OCI-M1 (cell line): ENCODE results near the gene BOC.

Experiments
- DNase-seq: peaks from one replicate; lab custom pipeline; 2025; lab: John Stamatoyannopoulos, UW

Gene BOC

GRCh38 chr3:113186566-113186965 is 24.8 kb upstream of the BOC start:
- no peak for DNase-seq

GRCh38 chr3:113193288-113193687 is 18.1 kb upstream of the BOC start:
- DNase-seq: no peak

GRCh38 chr3:113193719-113194118 is 17.6 kb upstream of the BOC start:
- DNase-seq: no peak

GRCh38 chr3:113194823-113195401 is 16.4 kb upstream of the BOC start:
- no peak for DNase-seq

GRCh38 chr3:113200351-113200750 is 11.0 kb upstream of the BOC start:
- no peak for DNase-seq

- DNase-seq: no peak
Measured at GRCh38 chr3:113200946-113201345, 10.4 kb upstream of the BOC start.

GRCh38 chr3:113204371-113204770 is 7.0 kb upstream of the BOC start:
- DNase-seq: no peak

- no peak for DNase-seq
Measured at GRCh38 chr3:113205481-113205880, 5.9 kb upstream of the BOC start.

- DNase-seq: no peak
Measured at GRCh38 chr3:113210604-113211329, 590 bp upstream of the BOC start.

- DNase-seq: no peak
Measured at GRCh38 chr3:113212150-113212843, 940 bp downstream of the BOC start.

- DNase-seq: no peak
Measured at GRCh38 chr3:113212844-113213375, 1.6 kb downstream of the BOC start.

GRCh38 chr3:113213896-113214587 is 2.7 kb downstream of the BOC start:
- DNase-seq: no peak

GRCh38 chr3:113214917-113215595 is 3.7 kb downstream of the BOC start:
- DNase-seq: no peak

- DNase-seq: no peak
Measured at GRCh38 chr3:113216393-113216792, 5.0 kb downstream of the BOC start.

- DNase-seq: no peak
Measured at GRCh38 chr3:113218011-113218680, 6.8 kb downstream of the BOC start.

GRCh38 chr3:113218681-113219045 is 7.3 kb downstream of the BOC start:
- DNase-seq: no peak

- DNase-seq: no peak
Measured at GRCh38 chr3:113219605-113220300, 8.4 kb downstream of the BOC start.

GRCh38 chr3:113220721-113221120 is 9.4 kb downstream of the BOC start:
- no peak for DNase-seq

- no peak for DNase-seq
Measured at GRCh38 chr3:113221721-113222257, 10.4 kb downstream of the BOC start.

- DNase-seq: no peak
Measured at GRCh38 chr3:113222451-113223086, 11.2 kb downstream of the BOC start.
